Endodermal cell (in vitro differentiated cells): ENCODE measurements around the gene PYURF. TPM values are rescaled to one million over a fixed set of nuclear protein-coding genes. Genes with fewer than 3 reads are reported as not detected.
A peak's percentile ranks its signal among the peaks of the same experiment; 100 is the strongest.

Experiments
- DNase-seq: peaks from one replicate; pipeline ENCODE4 v3.0.0-alpha.2; 2017
- H3K27ac ChIP-seq: 2 replicates; pipeline ENCODE4 v1.5.1; 2013; ENCODE audit warnings: mild to moderate bottlenecking, low read depth, low read length, moderate library complexity
- H3K27me3 ChIP-seq: 2 replicates; pipeline ENCODE4 v1.6.1; 2013; ENCODE audit warnings: mild to moderate bottlenecking, low read length, moderate library complexity; ENCODE audit not compliant: insufficient read depth, control insufficient read depth, poor library complexity, severe bottlenecking
- H3K36me3 ChIP-seq: 2 replicates; pipeline ENCODE4 v1.7.0; 2013; ENCODE audit warnings: mild to moderate bottlenecking, low read length, moderate library complexity; ENCODE audit not compliant: control insufficient read depth, insufficient read depth
- H3K4me1 ChIP-seq: one replicate; pipeline ENCODE4 v1.7.0; 2013; ENCODE audit warnings: low read length; ENCODE audit not compliant: control insufficient read depth, insufficient read depth
- H3K4me3 ChIP-seq: 2 replicates; pipeline ENCODE4 v1.5.1; 2013; ENCODE audit warnings: mild to moderate bottlenecking, low read length, moderate library complexity
- H3K9ac ChIP-seq: 2 replicates; pipeline ENCODE4 v1.6.1; 2013; ENCODE audit warnings: mild to moderate bottlenecking, low read length, moderate library complexity; ENCODE audit not compliant: poor library complexity, severe bottlenecking; ENCODE audit errors: extremely low read depth
- H3K9me3 ChIP-seq: 2 replicates; pipeline ENCODE4 v1.6.1; 2013; ENCODE audit warnings: mild to moderate bottlenecking, low read length, moderate library complexity; ENCODE audit not compliant: control insufficient read depth
- H3K27ac Mint-ChIP-seq: 2 replicates; pipeline ENCODE4 v1.8.0; 2020; ENCODE audit warnings: mixed read lengths
- H3K27me3 Mint-ChIP-seq: 2 replicates; pipeline ENCODE4 v1.8.0; 2021; ENCODE audit warnings: mild to moderate bottlenecking, mixed read lengths; ENCODE audit not compliant: insufficient read depth
- H3K36me3 Mint-ChIP-seq: 2 replicates; pipeline ENCODE4 v1.8.0; 2020; ENCODE audit warnings: low read depth, mixed read lengths
- H3K4me1 Mint-ChIP-seq: 2 replicates; pipeline ENCODE4 v1.8.0; 2020; ENCODE audit warnings: mixed read lengths
- H3K4me3 Mint-ChIP-seq: 2 replicates; pipeline ENCODE4 v1.8.0; 2020; ENCODE audit warnings: mild to moderate bottlenecking, moderate library complexity, mixed read lengths
- H3K9me3 Mint-ChIP-seq: 2 replicates; pipeline ENCODE4 v1.8.0; 2020; ENCODE audit warnings: mild to moderate bottlenecking, mixed read lengths
- WGBS, 2 experiments: methylation state at CpG; one replicate each; pipeline versions ENCODE4 v1.1.5 to v1.1.7; 2013; ENCODE audit warnings: missing lambda C conversion rate in 2 of 2, mixed read lengths in 1 of 2; ENCODE audit not compliant: insufficient coverage in 1 of 2, insufficient read length in 1 of 2; 5-methylcytosine and 5-hydroxymethylcytosine counted together
- long read RNA-seq, 4 experiments: library from polyadenylated mRNA in 2 of 4; library from RNA in 1 of 4; library from capped mRNA in 1 of 4; stranded (forward) in 3 of 4; unstranded in 1 of 4; transcript quantifications; one replicate each; pipeline ENCODE4 v2.0.0, GENCODE V29; 2020 to 2021; ENCODE audit warnings: inconsistent platforms in 1 of 4
- polyA plus RNA-seq, 2 experiments: library from polyadenylated mRNA; stranded (reverse); fragments of 50-300 nt; gene quantifications; one replicate each; pipeline ENCODE4 v1.2.3, GENCODE V29; 2013
- total RNA-seq, 2 donors: library from RNA; stranded (reverse); fragmentation: NEBNext Ultra II Directional in 1 of 2; extraction: Animal tissue kit (Norgen Biotek cat#: 25700) in 1 of 2; gene quantifications; 2 replicates in 1 of 2; 3 replicates in 1 of 2; pipeline ENCODE4 v1.2.1, GENCODE V29; 2021
- TF ChIP-seq, protein P1 (sequence below): fragments of 200-600 bp; sonication (generic); conservative IDR thresholded peaks from 2 replicates; pipeline ENCODE4 v1.5.0; 2021; ENCODE audit warnings: antibody characterized with exemption, mild to moderate bottlenecking

Gene PYURF, protein sequence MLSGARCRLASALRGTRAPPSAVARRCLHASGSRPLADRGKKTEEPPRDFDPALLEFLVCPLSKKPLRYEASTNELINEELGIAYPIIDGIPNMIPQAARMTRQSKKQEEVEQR
- total RNA-seq: 10 to 100 TPM; 47.8 to 58.3 TPM
- polyA plus RNA-seq (2013, experiment 1 of 2): 82.1 TPM
- 79.4 TPM for polyA plus RNA-seq (2013, experiment 2 of 2)
- long read RNA-seq, experiment 1, transcript PYURF-201 (2 exons, 1,361 nt): major isoform, 66 of 72 reads
- long read RNA-seq, experiment 1, partial matches to known transcripts: 0 of 72 reads
- long read RNA-seq, experiment 1, other reads (novel, unspliced or antisense): 6 of 72 reads
- long read RNA-seq, experiment 2, transcript PYURF-201 (2 exons, 1,361 nt): major isoform, 173 of 174 reads
- long read RNA-seq, experiment 2, partial matches to known transcripts: 0 of 174 reads
- long read RNA-seq, experiment 2, other reads (novel, unspliced or antisense): 1 of 174 reads
- long read RNA-seq, experiment 3, transcript PYURF-201 (2 exons, 1,361 nt): major isoform, 281 of 281 reads
- long read RNA-seq, experiment 3, partial matches to known transcripts: 0 of 281 reads
- long read RNA-seq, experiment 3, other reads (novel, unspliced or antisense): 0 of 281 reads
- long read RNA-seq, experiment 4, transcript PYURF-201 (2 exons, 1,361 nt): major isoform, 69 of 69 reads
- long read RNA-seq, experiment 4, partial matches to known transcripts: 0 of 69 reads
- long read RNA-seq, experiment 4, other reads (novel, unspliced or antisense): 0 of 69 reads

DNA sequence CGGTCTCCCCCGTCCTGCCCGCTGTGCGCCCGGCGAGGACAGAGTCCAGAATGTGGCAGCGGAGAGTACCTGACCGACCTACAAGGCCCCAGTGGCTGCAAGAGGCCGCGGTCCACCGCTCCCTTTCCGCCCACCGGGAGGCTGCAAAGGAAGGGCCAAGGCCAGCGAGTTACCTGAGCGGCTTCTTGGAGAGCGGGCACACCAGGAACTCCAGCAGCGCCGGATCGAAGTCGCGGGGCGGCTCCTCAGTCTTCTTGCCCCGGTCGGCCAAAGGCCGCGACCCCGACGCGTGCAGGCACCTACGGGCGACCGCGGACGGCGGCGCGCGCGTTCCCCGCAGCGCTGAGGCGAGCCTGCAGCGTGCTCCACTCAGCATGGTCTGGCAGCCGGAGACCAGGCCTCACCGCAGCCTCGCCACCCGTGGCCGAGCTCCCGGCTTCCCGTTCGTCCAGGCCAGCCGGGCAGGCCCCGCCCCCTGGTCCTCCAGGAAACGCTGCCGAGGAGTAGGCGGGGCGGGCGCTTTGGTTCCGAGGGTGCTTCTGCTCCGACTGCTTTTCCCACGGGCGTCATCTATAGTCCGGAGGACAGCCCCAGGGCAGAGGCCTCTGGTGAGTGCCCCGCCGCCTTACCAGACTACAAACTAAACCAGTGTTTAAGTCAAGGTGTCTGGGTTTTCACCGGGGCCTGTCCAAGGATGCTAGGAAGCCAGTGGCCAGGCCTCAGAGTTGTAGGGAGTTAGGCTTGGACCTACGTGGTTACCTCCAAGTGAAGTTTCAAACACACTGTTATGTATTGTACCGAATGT is at the start of gene PYURF:
Gene PYURF (minus strand): TSS at position 452 of the 805 bp plus-strand sequence. CDS start 76 bp downstream, at position 376.
- Histone ChIP-seq H3K4me3 (peak within 1 kb of the TSS; percentile 92), H3K4me1 (no peaks in the 10 kb centered on the region), H3K27ac (peak within 1 kb of the TSS; percentile 74), H3K9ac (peak within 1 kb of the TSS; percentile 70), H3K9me3 (no peaks in the 10 kb centered on the region), H3K36me3 (peaks cover 21% of the 10 kb centered on the region), H3K27me3 (no peaks in the 10 kb centered on the region)
- 1 to 3% methylated on average over 8 to 67 of the region's 68 CpGs for WGBS, 2 experiments
- H3K4me1 Mint-ChIP-seq: peaks cover 8% of the 10 kb centered on the region
- H3K4me3 Mint-ChIP-seq: peak within 1 kb of the TSS; percentile 90
- no peaks in the 10 kb centered on the region for H3K9me3 Mint-ChIP-seq
- peak within 1 kb of the TSS; percentile 91 for H3K27ac Mint-ChIP-seq
- TF ChIP-seq, protein P1, sequence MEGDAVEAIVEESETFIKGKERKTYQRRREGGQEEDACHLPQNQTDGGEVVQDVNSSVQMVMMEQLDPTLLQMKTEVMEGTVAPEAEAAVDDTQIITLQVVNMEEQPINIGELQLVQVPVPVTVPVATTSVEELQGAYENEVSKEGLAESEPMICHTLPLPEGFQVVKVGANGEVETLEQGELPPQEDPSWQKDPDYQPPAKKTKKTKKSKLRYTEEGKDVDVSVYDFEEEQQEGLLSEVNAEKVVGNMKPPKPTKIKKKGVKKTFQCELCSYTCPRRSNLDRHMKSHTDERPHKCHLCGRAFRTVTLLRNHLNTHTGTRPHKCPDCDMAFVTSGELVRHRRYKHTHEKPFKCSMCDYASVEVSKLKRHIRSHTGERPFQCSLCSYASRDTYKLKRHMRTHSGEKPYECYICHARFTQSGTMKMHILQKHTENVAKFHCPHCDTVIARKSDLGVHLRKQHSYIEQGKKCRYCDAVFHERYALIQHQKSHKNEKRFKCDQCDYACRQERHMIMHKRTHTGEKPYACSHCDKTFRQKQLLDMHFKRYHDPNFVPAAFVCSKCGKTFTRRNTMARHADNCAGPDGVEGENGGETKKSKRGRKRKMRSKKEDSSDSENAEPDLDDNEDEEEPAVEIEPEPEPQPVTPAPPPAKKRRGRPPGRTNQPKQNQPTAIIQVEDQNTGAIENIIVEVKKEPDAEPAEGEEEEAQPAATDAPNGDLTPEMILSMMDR: no peak
- no peaks in the 10 kb centered on the region for H3K27me3 Mint-ChIP-seq
- peak; percentile 98 for DNase-seq
- H3K36me3 Mint-ChIP-seq: peaks cover 15% of the 10 kb centered on the region

DNA sequence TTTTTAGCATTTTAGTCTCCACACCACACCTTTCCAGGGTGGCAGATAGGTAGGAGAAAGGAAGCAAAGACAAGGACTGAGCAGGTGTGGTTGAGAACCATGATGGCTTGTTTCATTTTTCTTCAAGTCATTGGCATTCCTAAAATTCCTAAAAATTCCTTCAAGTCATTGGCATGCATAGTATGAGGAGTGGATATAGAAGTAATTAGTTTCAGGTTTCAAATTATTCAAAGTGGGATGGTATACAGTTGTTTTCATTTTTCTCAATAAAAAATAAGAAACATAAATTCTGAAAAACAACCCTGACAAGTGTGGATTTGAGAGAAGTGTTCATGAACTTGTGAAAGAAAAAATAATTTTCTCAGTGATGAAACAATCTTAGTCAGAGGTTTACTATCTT is 46.4 kb upstream of the PYURF start:
- H3K9me3 ChIP-seq: no peaks in the 10 kb centered on the region
- DNase-seq: no peak
- no peak overlapping the region for H3K4me3 ChIP-seq
- H3K36me3 ChIP-seq: no peaks in the 10 kb centered on the region
- Mint-ChIP-seq H3K9me3 (no peaks in the 10 kb centered on the region), H3K4me1 (peaks cover 10% of the 10 kb centered on the region), H3K36me3 (no peaks in the 10 kb centered on the region), H3K27ac (peak overlapping the region; percentile 86), H3K27me3 (no peaks in the 10 kb centered on the region), H3K4me3 (no peak overlapping the region)
- no peak overlapping the region for H3K9ac ChIP-seq
- H3K27me3 ChIP-seq: no peaks in the 10 kb centered on the region
- no peak overlapping the region for H3K27ac ChIP-seq
- H3K4me1 ChIP-seq: no peaks in the 10 kb centered on the region
- TF ChIP-seq, protein P1: no peak

DNA sequence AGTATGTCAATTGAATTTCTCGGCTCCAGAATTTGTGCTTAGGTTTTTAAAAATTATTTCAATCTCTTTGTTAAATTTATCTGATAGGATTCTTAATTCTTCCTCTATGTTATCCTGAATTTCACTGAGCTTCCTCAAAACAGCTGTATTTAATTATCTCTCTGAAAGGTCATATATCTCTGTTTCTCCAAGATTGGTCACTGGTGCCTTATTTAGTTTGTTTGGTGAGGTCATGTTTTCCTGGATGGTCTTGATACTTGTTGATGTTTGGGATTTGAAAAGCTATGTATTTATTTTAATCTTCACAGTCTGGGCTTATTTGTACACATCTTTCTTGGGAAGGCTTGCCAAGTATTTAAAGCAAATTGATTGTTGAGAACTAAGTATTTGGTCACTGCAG is 44.0 kb upstream of the PYURF start:
- 100% methylated on average over 1 of the region's 1 CpG; no CpG with 5 or more reads in 1 of the 2 experiments for WGBS, 2 experiments
- Histone ChIP-seq H3K4me3 (no peak overlapping the region), H3K9me3 (no peaks in the 10 kb centered on the region), H3K9ac (no peak overlapping the region), H3K36me3 (no peaks in the 10 kb centered on the region), H3K27me3 (peaks cover 4% of the 10 kb centered on the region), H3K27ac (no peak overlapping the region), H3K4me1 (no peaks in the 10 kb centered on the region)
- DNase-seq: no peak
- no peaks in the 10 kb centered on the region for H3K36me3 Mint-ChIP-seq
- no peak overlapping the region for H3K27ac Mint-ChIP-seq
- H3K4me3 Mint-ChIP-seq: no peak overlapping the region
- TF ChIP-seq, protein P1: no peak
- H3K9me3 Mint-ChIP-seq: no peaks in the 10 kb centered on the region
- peaks cover under 1% of the 10 kb centered on the region for H3K27me3 Mint-ChIP-seq
- H3K4me1 Mint-ChIP-seq: peaks cover 4% of the 10 kb centered on the region
